ENCODE measurements around the gene HAVCR2.

The HAVCR2 gene

DNA sequence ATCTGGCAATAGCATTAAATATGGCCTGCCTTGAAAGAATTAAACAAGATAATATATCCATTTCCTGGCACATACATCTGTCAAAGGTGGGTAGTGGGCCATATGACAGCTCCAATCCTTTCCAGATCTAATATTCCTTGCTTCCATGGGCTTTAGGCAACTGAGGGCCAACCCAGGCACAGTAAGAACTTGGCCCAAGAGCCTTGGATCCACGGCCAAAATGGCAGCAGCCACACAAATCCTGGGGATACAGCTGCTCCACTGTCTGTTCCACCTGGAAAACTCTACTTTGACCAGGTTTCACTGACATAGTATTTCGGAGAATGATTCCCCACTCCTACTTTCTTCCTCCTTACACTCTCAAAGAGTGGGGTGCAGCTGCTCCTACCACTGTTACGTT, 63.2 kb downstream of the HAVCR2 start:
- DNase-seq (ENCODE audit: low read depth in 2 of 2): no peak

DNA sequence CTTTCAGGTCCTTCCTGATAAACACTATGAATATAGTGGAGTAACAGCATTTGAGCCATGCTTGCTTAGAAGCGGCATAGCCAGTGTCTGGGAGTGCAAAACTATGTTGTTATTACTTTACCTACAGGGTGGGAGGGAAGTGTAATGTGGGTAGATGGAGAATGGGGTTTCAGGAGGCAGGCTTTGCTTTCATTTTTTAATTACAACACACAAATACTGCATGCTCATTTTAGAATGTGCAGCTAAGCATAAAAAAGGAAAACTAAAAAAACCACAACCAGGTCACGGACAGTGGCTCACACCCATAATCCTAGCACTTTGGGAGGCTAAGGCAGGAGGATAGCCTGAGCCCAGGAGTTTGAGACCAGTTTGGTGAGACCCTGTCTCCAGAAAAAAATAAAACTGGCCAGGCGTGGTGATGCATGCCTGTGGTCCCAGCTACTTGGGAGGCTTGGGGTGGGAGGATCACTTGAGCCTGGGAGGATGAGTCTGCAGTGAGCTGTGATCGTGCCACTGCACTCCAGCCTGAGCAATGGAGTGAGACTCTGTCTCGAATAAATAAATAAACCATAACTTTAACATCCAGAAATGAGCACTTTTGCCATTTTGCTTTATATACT, 70.2 kb downstream of the HAVCR2 start:
- DNase-seq (ENCODE audit: low read depth in 2 of 2): no peak
